Measurements from ENCODE around the gene C20orf204. TPM values are rescaled to one million over a fixed set of nuclear protein-coding genes. Genes with fewer than 3 reads are reported as not detected.

The C20orf204 gene
- total and polyA plus RNA-seq, 10 of the 15 experiments (the other 5 are each of a cell fraction or from before 2014, with no cell fraction given) = 0.24 to 56.0 (median 12.4) TPM

DNA sequence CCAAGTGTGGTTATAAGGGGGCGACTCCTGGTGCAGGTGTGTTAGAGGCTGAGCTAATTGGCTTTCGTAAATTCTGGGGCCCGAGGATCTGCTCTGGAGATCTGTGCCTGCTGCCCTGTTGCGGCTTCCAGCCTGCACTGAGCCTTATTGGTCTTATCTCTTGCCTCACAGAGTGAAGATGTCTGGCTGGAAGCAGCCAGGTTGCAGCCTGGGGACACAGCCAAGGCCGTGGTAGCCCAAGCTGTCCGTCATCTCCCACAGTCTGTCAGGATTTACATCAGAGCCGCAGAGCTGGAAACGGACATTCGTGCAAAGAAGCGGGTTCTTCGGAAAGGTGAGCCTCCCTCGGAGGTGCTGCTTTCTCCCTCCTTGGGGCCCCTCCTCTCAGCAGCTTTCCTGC, 35.1 kb upstream of the C20orf204 start:
- Histone ChIP-seq H4K20me1 (ENCODE audit: control insufficient read depth, insufficient read depth) (no peaks in the 10 kb centered on the region), H3K4me3 (no peak overlapping the region), H3K4me1 (ENCODE audit: control insufficient read depth, insufficient read depth, low read length) (no peaks in the 10 kb centered on the region; the same call in 1 of the 2 replicates), H2AFZ (ENCODE audit: control insufficient read depth, low read depth, low read length) (no peak overlapping the region), H3K27me3 (replicated peaks in 1 of 2; ENCODE audit: control insufficient read depth in 2 of 2, insufficient read depth in 2 of 2, low read length in 1 of 2) (no peaks in the 10 kb centered on the region), H3K9ac (ENCODE audit: control insufficient read depth, insufficient read depth, low read length) (no peak overlapping the region), H3K36me3 (ENCODE audit: control insufficient read depth in 2 of 2, insufficient read depth in 2 of 2, low read length in 1 of 2) (peaks cover 34 to 51% of the 10 kb centered on the region in 2 experiments), H3K9me3 (replicated peaks; ENCODE audit: control insufficient read depth, insufficient read depth, low read length) (no peaks in the 10 kb centered on the region), H3K27ac (ENCODE audit: control insufficient read depth, insufficient read depth) (no peak overlapping the region), H3K4me2 (ENCODE audit: control insufficient read depth, insufficient read depth) (no peak overlapping the region), H3K79me2 (ENCODE audit: control insufficient read depth, insufficient read depth, low read length) (peaks cover 8% of the 10 kb centered on the region; the same call in 1 of the 2 replicates)
- ChIA-PET POLR2A (interaction anchor here (1.3 kb wide), 1 partner anchor 9 kb away, joined by 3 read pairs; no protein-coding TSS in a partner anchor), CTCF (interaction anchor here (1.3 kb wide), 1 partner anchor 36 kb away, joined by 3 read pairs; no protein-coding TSS in a partner anchor), RAD21 (ENCODE audit: unreplicated experiment) (interaction anchor here (0.6 kb wide), 1 partner anchor 10 kb away, joined by 3 read pairs; no protein-coding TSS in a partner anchor), SMC1A (ENCODE audit: uncharacterized antibody, unreplicated experiment) (interaction anchor here (1.2 kb wide), 1 partner anchor 17 kb away, joined by 3 read pairs; no protein-coding TSS in a partner anchor)
- in situ Hi-C loops (cut with MboI) (no loop called here), intact Hi-C loops (cut with micrococcal nuclease; ENCODE audit: unreplicated experiment) (no loop called here)
- FAIRE-seq (no peak), DNase-seq (ENCODE audit: low read depth, low spot score) (no peak), ATAC-seq (no peak)
- BruUV-seq (replicated peaks) = no TSS peak
- WGBS (ENCODE audit: insufficient coverage, insufficient replicate concordance, low lambda C conversion rate, missing lambda C conversion rate) = 96% methylated on average over 12 of the region's 12 CpGs
- TF ChIP-seq NFIC (IDR thresholded peaks at IDR 0.05; ENCODE audit: low read depth, low read length) (no peak), IKZF1 (conservative IDR thresholded peaks at IDR 0.05) (no peak), ZZZ3 (IDR thresholded peaks at IDR 0.05; ENCODE audit: control insufficient read depth, insufficient read length, low read depth) (no peak), E2F8 (IDR thresholded peaks at IDR 0.05; ENCODE audit: low read depth, partially characterized antibody) (no peak), ZNF207 (IDR thresholded peaks at IDR 0.05; ENCODE audit: borderline replicate concordance) (no peak), POLR2AphosphoS5 (IDR thresholded peaks at IDR 0.05; ENCODE audit: low read length) (no peak), GABPA (IDR thresholded peaks at IDR 0.05; ENCODE audit: low read depth) (no peak), LARP7 (IDR thresholded peaks at IDR 0.05) (no peak), EGR1 (IDR thresholded peaks at IDR 0.05; ENCODE audit: borderline replicate concordance in 1 of 2, low read depth in 2 of 2, low read length in 2 of 2) (no peak), PKNOX1 (IDR thresholded peaks at IDR 0.05) (no peak), SMC3 (IDR thresholded peaks at IDR 0.05; ENCODE audit: borderline replicate concordance, low read length) (no peak), ZNF217 (IDR thresholded peaks at IDR 0.05) (no peak)
- TF ChIP-seq, protein P1, sequence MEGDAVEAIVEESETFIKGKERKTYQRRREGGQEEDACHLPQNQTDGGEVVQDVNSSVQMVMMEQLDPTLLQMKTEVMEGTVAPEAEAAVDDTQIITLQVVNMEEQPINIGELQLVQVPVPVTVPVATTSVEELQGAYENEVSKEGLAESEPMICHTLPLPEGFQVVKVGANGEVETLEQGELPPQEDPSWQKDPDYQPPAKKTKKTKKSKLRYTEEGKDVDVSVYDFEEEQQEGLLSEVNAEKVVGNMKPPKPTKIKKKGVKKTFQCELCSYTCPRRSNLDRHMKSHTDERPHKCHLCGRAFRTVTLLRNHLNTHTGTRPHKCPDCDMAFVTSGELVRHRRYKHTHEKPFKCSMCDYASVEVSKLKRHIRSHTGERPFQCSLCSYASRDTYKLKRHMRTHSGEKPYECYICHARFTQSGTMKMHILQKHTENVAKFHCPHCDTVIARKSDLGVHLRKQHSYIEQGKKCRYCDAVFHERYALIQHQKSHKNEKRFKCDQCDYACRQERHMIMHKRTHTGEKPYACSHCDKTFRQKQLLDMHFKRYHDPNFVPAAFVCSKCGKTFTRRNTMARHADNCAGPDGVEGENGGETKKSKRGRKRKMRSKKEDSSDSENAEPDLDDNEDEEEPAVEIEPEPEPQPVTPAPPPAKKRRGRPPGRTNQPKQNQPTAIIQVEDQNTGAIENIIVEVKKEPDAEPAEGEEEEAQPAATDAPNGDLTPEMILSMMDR (IDR thresholded peaks at IDR 0.05 in 2 of 3, conservative IDR thresholded peaks at IDR 0.05 in 1 of 3; ENCODE audit: control insufficient read depth in 2 of 3, extremely low read depth in 1 of 3, insufficient read depth in 1 of 3, low read depth in 3 of 3, low read length in 3 of 3) = no peak
- TF ChIP-seq, protein P2, sequence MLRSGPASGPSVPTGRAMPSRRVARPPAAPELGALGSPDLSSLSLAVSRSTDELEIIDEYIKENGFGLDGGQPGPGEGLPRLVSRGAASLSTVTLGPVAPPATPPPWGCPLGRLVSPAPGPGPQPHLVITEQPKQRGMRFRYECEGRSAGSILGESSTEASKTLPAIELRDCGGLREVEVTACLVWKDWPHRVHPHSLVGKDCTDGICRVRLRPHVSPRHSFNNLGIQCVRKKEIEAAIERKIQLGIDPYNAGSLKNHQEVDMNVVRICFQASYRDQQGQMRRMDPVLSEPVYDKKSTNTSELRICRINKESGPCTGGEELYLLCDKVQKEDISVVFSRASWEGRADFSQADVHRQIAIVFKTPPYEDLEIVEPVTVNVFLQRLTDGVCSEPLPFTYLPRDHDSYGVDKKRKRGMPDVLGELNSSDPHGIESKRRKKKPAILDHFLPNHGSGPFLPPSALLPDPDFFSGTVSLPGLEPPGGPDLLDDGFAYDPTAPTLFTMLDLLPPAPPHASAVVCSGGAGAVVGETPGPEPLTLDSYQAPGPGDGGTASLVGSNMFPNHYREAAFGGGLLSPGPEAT (IDR thresholded peaks at IDR 0.05; ENCODE audit: low read depth) = no peak

All from GM12878 (cell line).